ENCODE results near the gene PTPRM.

The PTPRM gene

DNA sequence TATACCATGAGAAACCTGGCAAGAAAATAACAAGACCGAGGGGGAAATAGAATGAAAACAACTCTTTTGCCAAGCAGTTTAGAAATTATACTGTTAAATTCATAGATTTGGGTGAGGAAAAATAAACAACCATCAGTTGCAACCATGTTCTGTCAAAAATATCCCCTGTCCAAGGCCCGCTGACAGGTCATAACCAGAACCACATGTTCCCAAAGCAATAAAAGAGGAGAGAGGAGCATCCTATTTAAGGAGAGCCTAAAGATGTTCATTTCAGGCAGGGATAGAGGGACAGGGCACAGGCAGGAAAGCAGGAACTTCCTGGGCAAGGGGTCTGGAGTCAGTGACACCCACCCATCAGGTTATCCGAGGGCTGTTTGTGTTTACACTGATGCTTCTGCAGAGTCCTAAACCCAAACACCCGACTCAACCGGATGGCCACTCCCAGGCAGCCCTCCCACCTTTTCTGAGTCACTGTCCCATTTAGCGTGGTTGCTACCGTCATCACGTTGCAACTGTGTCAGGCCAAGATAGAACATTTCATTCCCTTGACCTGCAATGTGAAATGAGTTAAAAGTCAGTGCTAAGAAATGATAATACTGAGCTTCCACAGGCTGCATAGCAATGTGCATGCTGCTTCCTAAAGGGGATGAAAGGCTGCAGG, 573.9 kb downstream of the PTPRM start:
- DNase-seq: no peak

DNA sequence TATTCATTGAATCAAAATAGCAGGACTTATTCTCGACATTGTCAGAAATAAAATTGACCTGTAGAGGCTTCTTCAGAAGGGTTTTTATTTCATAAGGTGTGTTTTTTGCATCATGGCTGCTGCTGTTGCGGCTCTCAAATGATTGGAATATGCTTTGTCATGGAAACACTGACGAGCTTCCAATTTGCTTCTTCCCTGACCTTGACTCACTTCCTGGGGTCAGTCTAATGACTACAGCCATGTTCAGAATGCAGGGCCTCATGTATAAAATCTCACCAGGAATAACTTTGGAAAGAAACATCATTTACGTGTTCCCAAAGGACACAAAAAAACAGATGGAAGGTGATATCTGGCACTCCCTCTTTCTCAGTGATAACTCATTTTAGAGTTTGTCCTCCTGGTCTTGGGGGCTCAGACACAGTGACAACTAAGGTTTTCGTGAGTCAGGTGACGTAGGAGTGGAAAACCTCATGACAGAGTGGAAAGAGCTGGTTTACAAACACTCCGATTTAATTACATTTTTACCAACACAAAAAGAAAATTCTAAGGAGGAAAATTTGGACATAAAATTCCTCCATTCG, 575.1 kb downstream of the PTPRM start:
- no peak for DNase-seq

DNA sequence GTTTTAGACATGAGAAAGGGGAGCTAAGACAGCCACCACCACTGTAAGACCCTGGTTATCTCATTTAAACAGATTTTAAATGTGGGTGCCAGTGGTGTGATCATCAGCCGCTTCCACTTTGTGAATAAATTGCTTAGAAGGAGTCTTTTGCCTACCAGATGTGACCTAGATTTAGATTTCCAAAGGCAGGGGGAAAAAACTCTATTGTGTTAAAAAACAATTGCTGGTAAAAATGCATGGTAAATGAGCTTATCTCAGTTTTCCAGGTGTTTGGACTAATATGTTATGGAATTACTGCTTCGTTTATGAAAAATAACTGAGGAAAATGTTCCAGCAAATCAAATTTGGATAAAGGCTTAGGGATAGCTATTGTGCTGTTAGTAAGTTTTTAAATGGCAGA, 575.8 kb downstream of the PTPRM start:
- DNase-seq: no peak

DNA sequence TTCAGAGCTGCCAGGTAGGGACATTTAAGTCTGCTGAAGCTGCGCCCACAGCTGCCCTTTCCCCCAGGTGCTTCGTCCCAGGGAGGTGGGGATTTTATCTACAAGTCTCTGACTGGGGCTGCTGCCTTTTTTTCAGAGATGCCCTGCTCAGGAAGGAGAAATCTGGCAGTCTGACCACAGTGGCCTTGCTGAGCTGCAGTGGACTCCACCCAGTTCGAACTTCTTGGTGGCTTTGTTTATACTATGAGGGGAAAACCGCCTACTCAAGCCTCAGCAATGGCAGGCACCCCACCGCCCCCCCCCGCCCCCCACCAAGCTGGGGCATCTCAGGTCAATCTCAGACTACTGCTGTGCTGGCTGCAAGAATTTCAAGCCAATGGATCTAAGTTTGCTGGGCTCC, 584.1 kb downstream of the PTPRM start:
- DNase-seq: no peak

DNA sequence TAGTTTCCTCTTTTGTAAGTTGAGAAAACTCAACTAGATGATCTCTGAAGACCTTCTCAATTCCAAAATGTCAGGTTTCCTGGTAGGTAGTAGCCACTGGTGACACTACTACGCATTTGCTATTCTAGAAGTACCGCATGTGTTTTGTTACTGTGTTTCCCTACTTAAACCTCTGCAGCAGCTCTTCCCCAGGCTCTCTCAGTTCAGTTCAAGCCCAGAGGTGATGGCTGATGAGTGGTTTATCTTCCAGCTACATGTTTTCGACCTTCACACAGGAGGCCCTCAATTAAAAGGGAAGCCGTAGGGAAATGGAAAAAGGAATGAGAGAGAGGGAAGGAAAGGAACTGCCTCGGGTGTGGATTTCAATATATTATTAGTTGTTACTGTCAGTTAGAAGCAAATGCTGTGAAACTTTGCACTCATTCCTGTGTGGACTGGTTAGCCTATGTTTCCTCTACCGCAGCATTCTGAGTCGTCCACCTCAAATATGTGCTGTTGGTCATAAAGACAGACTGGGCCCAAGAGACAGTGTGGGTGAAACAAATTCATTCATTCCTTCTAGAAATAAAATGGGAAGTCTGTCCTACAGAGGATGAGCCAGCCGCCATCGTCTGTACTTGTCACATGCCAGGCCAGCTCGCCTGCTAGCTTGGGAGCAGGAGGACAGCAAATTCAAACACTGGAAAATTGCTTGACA, 586.9 kb downstream of the PTPRM start:
- no peak for DNase-seq

DNA sequence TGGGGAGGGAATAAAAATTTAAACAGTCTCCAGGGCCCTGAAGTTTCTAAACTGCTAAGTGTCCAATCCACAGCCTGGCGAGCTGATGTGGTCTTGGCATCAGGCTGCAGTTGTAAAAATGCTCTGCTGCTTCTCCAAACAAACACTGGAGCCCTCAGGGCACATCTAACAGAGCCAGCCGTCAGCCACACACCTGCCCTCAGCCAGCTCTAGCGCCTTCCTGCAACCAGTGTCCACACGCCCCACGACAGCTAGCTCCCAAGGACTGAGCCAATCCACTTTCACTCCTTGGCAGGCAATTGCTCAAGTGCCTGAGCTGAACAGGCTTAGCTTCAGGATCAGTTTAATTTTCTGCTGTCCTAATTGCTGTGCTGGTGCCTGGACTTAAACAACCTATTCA, 595.7 kb downstream of the PTPRM start:
- peak; percentile 72 for DNase-seq

DNA sequence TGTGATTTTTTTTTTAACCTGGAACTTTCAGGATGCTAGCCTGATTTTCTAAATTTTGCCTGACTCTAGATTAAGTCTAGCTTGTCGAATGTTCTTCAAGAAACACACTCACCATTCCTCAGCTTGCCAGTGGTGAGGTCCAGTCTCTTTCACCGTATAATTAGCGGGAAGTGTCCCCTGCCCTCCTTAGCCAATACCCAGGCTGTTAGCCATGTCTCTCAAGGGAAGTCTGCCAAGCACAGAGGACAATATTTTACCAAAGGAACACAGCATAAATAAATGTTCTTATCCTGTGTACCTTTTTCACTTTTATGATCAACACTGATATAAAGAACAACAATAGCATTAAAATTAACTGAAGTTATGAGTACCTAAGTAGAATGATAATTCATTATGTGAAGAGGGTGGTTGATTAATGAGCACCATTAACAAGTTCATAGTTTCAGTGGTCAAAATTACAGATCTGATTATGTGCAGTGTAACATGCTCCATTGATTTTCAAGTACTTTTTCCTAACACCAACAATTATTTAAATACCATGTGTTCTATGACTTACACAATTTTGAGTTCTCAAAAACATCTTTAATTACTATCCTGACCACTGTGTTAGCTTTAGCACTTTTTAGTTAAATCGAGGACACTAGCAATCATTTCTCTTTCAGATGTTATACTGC, 596.3 kb downstream of the PTPRM start:
- DNase-seq: no peak

DNA sequence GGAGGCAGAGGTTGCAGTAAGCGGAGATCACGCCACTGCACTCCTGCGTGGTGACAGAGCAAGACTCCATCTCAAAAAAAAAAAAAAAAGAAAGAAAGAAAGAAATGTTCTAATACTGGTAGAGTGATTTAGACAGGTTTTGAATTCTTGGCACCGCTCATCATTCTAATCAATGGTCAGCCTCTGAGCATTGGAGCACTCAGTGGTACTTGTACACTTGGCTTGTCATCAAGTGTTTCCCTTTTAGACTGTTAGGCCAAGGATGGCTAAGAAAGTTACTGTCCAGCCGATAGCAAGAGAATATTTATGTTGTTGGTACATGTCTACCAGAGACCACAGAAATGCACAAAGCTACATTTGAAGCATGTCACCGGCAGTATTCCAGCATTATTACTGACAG, 598.0 kb downstream of the PTPRM start:
- no peak for DNase-seq

DNA sequence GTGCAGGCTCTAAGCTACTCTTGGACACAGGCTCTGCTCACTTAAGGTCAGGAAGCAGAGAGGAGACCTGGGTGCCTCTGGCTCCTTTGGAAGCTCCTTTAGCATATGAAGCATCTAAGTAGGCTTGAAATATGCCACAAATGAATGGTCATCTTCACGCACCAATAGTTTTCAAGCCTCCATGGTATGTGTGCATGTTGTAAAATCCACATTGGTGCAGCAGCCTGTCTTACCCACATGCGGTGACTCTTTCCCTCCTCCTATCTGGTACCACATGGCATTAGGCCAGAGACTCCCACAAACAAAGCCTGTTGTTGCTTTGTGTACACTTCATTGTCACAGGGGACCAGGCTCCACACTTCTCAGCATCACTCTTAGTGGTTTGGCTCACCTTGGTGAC, 599.9 kb downstream of the PTPRM start:
- no peak for DNase-seq

DNA sequence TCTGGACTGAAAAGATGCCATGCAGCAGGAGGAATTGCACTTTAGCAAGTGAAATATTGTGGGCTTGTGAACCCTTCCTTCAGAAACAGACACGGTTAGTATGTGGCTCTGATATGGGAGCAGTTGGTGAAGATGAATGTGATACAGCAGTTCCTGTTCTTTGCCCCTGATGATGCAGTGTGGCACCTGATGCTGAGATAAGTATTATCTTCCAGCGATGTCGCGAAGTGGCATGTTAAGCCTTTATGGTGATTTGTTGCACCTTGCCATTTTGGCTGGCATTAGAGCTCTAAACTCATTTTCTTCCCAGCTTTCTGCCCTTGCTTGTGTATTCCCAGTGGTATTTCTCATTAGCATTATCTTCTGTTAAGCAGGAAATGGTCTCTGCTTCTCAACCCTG, 600.6 kb downstream of the PTPRM start:
- DNase-seq: no peak

DNA sequence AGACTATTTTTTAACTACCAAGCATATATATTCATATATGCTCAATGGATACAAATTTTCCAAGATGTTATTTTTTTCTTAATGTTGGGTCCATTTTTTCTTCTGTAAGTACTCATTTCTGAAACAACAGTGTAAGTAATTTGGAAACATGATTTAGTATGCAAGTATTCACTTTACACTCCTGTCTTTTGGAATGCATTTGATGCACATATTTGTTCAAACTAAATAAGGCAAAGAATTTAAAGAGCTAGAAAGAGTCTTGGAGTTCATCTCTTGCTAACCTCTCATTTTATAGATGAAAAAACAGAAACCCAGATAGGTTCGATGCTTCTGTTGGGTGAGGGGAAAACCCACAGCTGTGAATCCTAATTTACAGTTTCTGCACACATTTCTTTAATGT, 602.6 kb downstream of the PTPRM start:
- DNase-seq: no peak

DNA sequence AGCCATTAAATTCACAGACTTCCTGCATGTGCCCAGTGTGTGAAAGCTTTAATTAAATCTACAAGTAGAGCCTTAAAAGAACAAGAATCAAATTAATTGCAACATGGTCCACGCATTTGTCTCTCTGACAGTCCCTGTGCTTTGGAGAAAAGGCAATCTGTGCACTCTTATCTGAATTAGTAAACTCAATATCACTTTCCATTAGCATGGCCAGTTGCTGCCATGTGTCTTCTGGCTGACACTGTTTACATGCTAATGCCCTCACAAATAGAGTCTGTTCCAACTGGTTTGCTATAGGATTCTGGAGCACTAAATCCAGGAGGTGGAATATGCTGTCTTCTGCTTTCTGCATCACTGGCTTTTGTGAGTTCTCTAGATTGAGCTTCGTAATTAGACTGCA, 607.7 kb downstream of the PTPRM start:
- DNase-seq: no peak

DNA sequence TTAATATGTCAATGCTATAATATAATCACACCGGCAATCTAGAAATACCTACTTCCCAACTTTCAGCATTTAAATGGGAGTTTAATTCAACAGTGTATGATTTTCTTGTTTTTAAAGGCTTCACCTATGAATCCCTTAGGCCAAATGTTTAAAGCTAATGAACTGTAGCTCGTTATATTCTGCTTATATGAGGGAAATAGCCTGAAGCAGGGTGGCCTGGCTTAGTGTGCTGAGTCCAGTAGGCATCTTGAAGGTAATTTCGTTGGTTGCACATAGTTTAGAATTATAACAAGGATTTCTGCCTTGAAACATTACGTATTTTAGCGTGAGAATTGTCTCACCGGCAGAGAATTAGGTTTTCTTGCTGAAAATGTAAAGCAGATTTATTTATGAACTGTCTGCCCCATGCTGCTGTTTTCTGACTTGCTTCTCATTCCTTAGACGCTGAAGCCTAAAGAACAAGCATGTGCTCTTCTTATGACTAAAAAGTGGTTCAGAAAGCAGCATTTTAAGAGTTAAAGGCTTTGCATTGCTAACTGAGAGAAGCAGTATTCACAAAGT, 608.5 kb downstream of the PTPRM start:
- no peak for DNase-seq

DNA sequence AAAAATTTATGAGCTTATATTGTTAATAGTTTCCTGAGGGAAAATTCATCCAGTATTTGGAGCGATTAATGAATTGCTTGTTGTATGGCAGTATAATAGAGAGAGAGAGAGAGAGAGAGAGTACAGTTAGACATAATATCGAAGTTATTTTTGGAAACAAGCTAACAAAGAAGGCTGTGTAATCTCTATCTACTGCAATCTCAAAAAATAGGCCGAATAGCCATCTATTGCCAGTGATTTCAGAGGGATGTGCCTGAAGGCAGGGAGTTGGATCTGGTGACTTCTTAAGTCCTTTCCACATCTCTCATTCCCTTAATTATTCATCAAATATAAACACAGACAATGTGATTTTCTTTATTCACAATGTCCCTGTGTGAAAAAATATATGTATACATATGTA, 609.0 kb downstream of the PTPRM start:
- DNase-seq: no peak

DNA sequence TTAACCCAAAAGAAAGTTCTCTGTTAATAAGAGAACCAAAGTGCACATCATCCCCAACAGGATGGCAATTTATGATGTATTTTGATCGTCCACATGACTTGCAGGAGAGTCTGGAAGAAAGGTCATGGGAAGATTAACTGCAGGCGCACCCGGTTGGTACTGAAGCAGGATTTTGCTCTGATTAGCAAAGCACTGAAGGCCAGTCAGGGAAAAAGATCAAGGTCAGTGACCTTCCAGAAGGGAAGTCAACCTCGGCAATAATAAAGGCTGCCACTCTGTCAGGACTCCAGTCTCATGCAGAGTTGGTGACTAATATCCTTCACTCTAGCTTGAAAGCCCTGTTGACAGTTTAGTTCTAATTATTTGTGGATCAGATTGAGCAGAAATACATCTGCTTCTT, 609.4 kb downstream of the PTPRM start:
- no peak for DNase-seq

DNA sequence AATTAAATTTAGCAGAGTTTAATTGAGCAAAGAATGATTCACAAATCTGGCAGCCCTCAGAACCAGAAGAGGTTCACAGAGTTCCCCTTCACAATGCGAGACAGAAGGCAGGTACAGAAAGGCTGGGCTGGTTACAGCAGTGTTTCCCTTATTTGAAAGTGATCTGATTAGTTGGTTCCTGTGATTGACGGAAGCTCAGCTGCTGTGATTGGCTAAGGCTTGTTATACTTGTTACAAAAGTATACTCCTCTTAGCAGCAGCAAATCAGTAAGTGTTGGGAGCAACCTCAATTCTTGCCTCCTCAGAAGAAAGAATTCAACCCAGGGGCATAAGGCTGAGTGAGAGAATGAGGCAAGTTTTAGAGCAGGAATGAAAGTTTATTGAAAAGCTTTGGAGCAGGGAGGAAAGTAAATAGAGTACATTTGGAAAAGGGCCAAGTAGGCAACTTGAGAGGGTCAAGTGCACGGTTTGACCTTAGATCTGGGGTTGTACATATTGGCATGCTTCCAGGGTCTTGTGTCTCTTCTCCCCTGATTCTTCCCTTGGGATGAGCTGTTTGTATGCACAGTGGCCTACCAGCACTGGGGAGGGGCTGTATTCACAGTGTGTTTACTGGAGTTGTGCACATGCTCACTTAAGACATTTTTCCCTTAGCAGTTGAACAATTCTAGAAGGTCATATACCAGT, 610.4 kb downstream of the PTPRM start:
- peak; percentile 55 for DNase-seq

DNA sequence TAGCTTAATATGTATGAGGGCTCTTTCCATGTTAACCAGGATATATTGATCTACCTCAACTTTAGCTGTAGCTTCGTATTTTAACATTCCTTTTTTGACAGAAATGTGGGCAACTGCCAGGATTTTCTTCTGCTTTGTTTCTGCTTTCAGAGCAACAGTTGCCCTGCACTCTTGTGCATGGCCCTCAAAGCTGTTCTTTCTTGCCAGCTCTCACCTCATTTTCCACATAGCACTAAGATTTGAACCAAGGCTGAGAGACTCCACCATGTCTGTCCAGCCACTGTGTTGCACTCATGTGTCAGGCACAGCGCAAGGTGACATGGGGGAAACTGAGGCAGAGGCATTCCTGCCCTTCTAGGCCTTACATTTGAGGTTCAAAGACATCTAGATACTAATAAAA, 619.3 kb downstream of the PTPRM start:
- DNase-seq: no peak

DNA sequence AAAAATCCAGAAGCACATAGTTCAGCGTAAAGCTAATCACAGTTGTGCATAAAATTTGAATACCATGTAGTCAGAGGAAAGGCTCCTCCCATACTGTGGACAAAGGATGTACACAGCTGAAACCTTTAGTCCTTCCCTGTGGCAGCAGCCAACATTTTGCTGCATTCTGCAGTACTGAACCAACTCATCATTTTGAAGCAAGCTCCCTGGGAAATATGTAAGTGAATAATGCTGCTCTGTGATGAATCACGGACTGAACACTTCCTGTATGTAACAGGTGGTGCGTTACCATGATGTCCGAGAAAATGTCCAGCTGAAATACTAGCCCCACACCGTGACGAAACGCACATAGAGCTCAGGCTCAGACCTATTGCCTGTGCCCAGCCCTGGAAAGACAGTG, 621.1 kb downstream of the PTPRM start:
- no peak for DNase-seq

DNA sequence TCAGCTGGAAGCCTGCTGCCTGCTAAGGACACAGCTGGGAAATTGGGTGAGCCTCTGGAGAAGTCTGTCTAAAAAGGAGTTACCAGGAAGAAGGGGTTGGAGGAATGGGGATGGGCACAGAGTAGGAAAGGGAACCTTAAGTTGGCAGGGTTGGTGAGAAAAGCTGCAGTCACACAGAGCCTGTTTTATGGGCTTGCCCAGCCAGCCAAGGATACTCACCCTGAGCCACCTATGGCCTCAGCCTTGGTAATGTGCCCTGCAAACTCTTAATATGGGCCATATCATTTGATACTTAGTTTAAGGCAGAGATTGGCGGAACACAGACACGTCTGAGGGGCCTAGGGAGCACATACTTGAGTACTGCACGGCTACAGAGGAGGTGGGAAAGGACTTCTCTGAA, 623.9 kb downstream of the PTPRM start:
- no peak for DNase-seq

DNA sequence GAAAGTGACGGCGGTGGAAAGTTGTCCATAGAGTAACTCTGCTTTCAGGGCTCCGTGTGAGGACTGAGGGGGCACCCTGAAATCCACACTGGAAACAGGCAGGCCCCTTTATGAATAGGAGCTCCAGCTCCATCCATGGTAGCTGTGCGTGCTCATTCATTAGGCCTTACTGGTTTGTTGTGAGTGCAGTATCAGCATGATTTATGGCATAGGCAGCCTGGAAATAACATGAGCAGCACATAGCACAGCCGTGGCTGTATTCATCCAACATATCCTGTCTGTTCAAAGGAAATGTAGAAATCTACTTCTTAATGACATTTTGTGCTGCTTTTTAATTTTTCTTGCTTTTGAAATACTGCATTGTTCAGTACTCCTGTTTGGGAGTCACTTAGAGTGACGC, 627.3 kb downstream of the PTPRM start:
- no peak for DNase-seq

DNA sequence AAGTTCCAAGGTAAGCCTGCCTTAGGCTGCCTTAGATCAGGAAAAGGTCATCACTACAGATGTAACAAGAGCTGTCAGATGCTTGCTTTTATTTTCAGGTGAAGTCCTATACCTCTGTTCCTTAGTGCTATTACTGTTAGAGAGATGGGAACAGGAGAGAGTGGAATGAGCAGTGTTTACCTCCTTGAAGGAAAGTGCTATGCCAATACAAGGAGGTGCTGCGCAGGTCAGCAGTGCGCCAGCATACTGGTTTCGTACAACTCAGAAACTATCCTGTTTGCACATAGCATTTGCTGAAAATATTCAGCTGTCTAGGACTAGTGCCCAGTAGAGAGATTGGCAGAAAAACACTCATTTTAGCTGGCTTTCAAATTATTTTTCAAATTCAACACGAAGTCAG, 629.1 kb downstream of the PTPRM start:
- no peak for DNase-seq

DNA sequence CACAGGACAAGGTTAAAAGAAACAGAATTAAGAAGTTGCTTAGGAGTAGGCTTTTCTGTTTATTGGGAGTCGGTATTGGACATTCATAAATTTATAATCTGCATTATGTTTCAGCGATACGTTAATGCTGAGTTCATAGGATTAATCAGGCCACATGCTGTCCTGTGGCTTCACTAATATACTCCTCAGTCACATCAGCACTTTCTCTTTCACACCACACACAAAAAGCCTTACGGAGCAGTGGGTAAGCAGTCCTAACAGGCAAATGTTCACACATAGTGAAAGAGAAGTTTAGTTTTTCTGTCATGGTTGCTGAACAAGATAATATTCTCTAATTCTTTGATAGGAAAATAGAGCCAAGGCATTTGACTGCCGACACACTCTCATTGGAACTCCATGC, 630.4 kb downstream of the PTPRM start:
- no peak for DNase-seq

DNA sequence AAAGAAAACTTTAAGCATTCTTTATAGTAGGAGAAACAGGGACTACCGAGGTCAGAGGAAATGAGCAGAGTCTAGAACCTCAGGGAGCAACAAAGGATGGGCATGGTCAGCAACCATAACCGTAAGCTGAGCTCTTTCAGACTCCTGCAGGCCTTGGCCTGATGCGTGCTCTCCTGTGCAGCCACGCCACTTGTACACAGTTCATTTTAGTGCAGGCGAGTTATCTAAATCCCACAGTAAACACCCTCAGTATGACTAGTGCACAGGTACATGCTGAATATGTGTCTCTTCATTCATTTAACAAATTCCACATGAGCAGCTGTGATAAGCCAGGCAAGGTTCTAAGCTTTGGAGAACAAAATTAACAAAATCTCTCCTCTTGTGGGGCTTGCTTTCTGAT, 640.9 kb downstream of the PTPRM start:
- no peak for DNase-seq
